ENCODE measurements around the gene ARMH4. TPM values are rescaled to one million over a fixed set of nuclear protein-coding genes. Genes with fewer than 3 reads are reported as not detected.

ARMH4 gene
- total and polyA plus RNA-seq, 5 experiments from 2014 or later = not detected

GRCh38 chr14:58171090-58171489 is 19.1 kb upstream of the ARMH4 start:
- POLR2A ChIA-PET = no interaction called here
- Mint-ChIP-seq H3K4me3 (no peak overlapping the region), H3K4me1 (peaks cover 0 to 3% (median 0%) of the 10 kb centered on the region in 4 donors), H3K9me3 (peaks cover 0 to 5% (median 0%) of the 10 kb centered on the region in 9 donors), H3K27ac (peak overlapping the region in 1 of 10 donors; percentile 30), H3K27me3 (peaks cover 12 to 47% (median 28%) of the 10 kb centered on the region in 5 donors), H3K36me3 (no peaks in the 10 kb centered on the region)
- no peak for DNase-seq
- ATAC-seq = no peak

- Mint-ChIP-seq H3K4me3 (no peak overlapping the region), H3K9me3 (peaks cover 0 to 5% (median 0%) of the 10 kb centered on the region in 9 donors), H3K27me3 (peaks cover 5 to 32% (median 19%) of the 10 kb centered on the region in 5 donors), H3K4me1 (peaks cover 0 to 3% (median 0%) of the 10 kb centered on the region in 4 donors), H3K27ac (no peak overlapping the region), H3K36me3 (no peaks in the 10 kb centered on the region)
- DNase-seq = no peak
- no peak for ATAC-seq
- POLR2A ChIA-PET = no interaction called here
Observed at GRCh38 chr14:58167891-58168290, 15.9 kb upstream of the ARMH4 start.

- ATAC-seq = no peak
- Mint-ChIP-seq H3K27me3 (peaks cover 5 to 32% (median 19%) of the 10 kb centered on the region in 5 donors), H3K4me1 (peaks cover 0 to 3% (median 0%) of the 10 kb centered on the region in 4 donors), H3K36me3 (no peaks in the 10 kb centered on the region), H3K27ac (no peak overlapping the region), H3K4me3 (no peak overlapping the region), H3K9me3 (peaks cover 0 to 5% (median 0%) of the 10 kb centered on the region in 9 donors)
- no peak for DNase-seq
- POLR2A ChIA-PET = interaction anchor here (0.6 kb wide), 1 partner anchor 35 kb away, joined by 3 read pairs; no protein-coding TSS in a partner anchor
Observed at GRCh38 chr14:58167057-58167456, 15.0 kb upstream of the ARMH4 start.

GRCh38 chr14:58166005-58166983 is 14.3 kb upstream of the ARMH4 start:
- H3K4me1 Mint-ChIP-seq = peaks cover 0 to 3% (median 0%) of the 10 kb centered on the region in 4 donors
- no peak overlapping the region for H3K27ac Mint-ChIP-seq
- H3K4me3 Mint-ChIP-seq = no peak overlapping the region
- ATAC-seq (peak; percentile 53 to 59), DNase-seq (peak; percentile 36 to 77 (median 58))
- H3K36me3 Mint-ChIP-seq = no peaks in the 10 kb centered on the region
- peaks cover 0 to 5% (median 0%) of the 10 kb centered on the region in 9 donors for H3K9me3 Mint-ChIP-seq
- H3K27me3 Mint-ChIP-seq = peaks cover 4 to 32% (median 20%) of the 10 kb centered on the region in 5 donors
- POLR2A ChIA-PET = no interaction called here

- ATAC-seq (no peak), DNase-seq (no peak)
- Mint-ChIP-seq H3K4me1 (no peaks in the 10 kb centered on the region), H3K9me3 (no peaks in the 10 kb centered on the region), H3K36me3 (peaks cover 0 to 2% (median 0%) of the 10 kb centered on the region in 3 donors), H3K27me3 (peaks cover 7 to 20% (median 14%) of the 10 kb centered on the region in 5 donors), H3K4me3 (no peak overlapping the region), H3K27ac (no peak overlapping the region)
- POLR2A ChIA-PET = no interaction called here
Observed at GRCh38 chr14:58160561-58160960, 8.5 kb upstream of the ARMH4 start.

- POLR2A ChIA-PET = no interaction called here
- ATAC-seq = peak; percentile 55 to 57
- H3K27me3 Mint-ChIP-seq = peaks cover 27 to 86% (median 49%) of the 10 kb centered on the region in 5 donors
- no peak overlapping the region for H3K27ac Mint-ChIP-seq
- H3K36me3 Mint-ChIP-seq = no peaks in the 10 kb centered on the region
- peak in 3 of 10 donors; percentile 1 to 8 (median 8) for DNase-seq
- peak overlapping the region; percentile 67 to 85 (median 76) for H3K4me3 Mint-ChIP-seq
- no peaks in the 10 kb centered on the region for H3K9me3 Mint-ChIP-seq
- H3K4me1 Mint-ChIP-seq = peaks cover 3 to 19% (median 14%) of the 10 kb centered on the region in 4 donors
Observed at GRCh38 chr14:58151133-58152013, 640 bp downstream of the ARMH4 start.

GRCh38 chr14:58150243-58150805 is 1.7 kb downstream of the ARMH4 start:
- no peaks in the 10 kb centered on the region for H3K9me3 Mint-ChIP-seq
- H3K27me3 Mint-ChIP-seq = peaks cover 26 to 86% (median 47%) of the 10 kb centered on the region in 5 donors
- H3K4me3 Mint-ChIP-seq = peak overlapping the region in 6 of 10 donors; percentile 73 to 85 (median 78)
- H3K36me3 Mint-ChIP-seq = no peaks in the 10 kb centered on the region
- no peak for ATAC-seq
- H3K27ac Mint-ChIP-seq = no peak overlapping the region
- POLR2A ChIA-PET = interaction anchor here (0.6 kb wide), 1 partner anchor 172 kb away, joined by 3 read pairs; no protein-coding TSS in a partner anchor
- no peak for DNase-seq
- peaks cover 3 to 19% (median 14%) of the 10 kb centered on the region in 4 donors for H3K4me1 Mint-ChIP-seq

- Mint-ChIP-seq H3K27me3 (peaks cover 25 to 76% (median 45%) of the 10 kb centered on the region in 5 donors), H3K27ac (no peak overlapping the region)
- no peak for DNase-seq
Observed at GRCh38 chr14:58149196-58149595, 2.8 kb downstream of the ARMH4 start.

GRCh38 chr14:58146399-58146798 is 5.6 kb downstream of the ARMH4 start:
- no peak overlapping the region for H3K27ac Mint-ChIP-seq
- DNase-seq (no peak), ATAC-seq (no peak)
- H3K27me3 Mint-ChIP-seq = peaks cover 18 to 57% (median 28%) of the 10 kb centered on the region in 5 donors
- peaks cover 0 to 8% (median 3%) of the 10 kb centered on the region in 4 donors for H3K4me1 Mint-ChIP-seq
- H3K9me3 Mint-ChIP-seq = no peaks in the 10 kb centered on the region
- H3K36me3 Mint-ChIP-seq = no peaks in the 10 kb centered on the region
- H3K4me3 Mint-ChIP-seq = no peak overlapping the region
- POLR2A ChIA-PET = no interaction called here

More at GRCh38 chr14:58149196-58149595, 2.8 kb downstream of the ARMH4 start:
- POLR2A ChIA-PET = no interaction called here
- H3K9me3 Mint-ChIP-seq = no peaks in the 10 kb centered on the region
- H3K36me3 Mint-ChIP-seq = no peaks in the 10 kb centered on the region
- peaks cover 3 to 19% (median 14%) of the 10 kb centered on the region in 4 donors for H3K4me1 Mint-ChIP-seq
- no peak for ATAC-seq
- H3K4me3 Mint-ChIP-seq = no peak overlapping the region

- POLR2A ChIA-PET = no interaction called here
- no peak for DNase-seq
- no peak overlapping the region for H3K27ac Mint-ChIP-seq
- H3K36me3 Mint-ChIP-seq = no peaks in the 10 kb centered on the region
- H3K9me3 Mint-ChIP-seq = no peaks in the 10 kb centered on the region
- peaks cover 15 to 52% (median 24%) of the 10 kb centered on the region in 5 donors for H3K27me3 Mint-ChIP-seq
- peaks cover 0 to 4% (median 0%) of the 10 kb centered on the region in 4 donors for H3K4me1 Mint-ChIP-seq
- no peak overlapping the region for H3K4me3 Mint-ChIP-seq
- ATAC-seq = no peak
Observed at GRCh38 chr14:58145936-58146335, 6.1 kb downstream of the ARMH4 start.

GRCh38 chr14:58143106-58143505 is 8.9 kb downstream of the ARMH4 start:
- Mint-ChIP-seq H3K27me3 (peaks cover 6 to 24% (median 9%) of the 10 kb centered on the region in 5 donors), H3K9me3 (no peaks in the 10 kb centered on the region), H3K36me3 (no peaks in the 10 kb centered on the region), H3K4me1 (no peaks in the 10 kb centered on the region), H3K4me3 (no peak overlapping the region), H3K27ac (no peak overlapping the region)
- DNase-seq = no peak
- POLR2A ChIA-PET = no interaction called here
- no peak for ATAC-seq

- H3K27me3 Mint-ChIP-seq = peaks cover 2 to 15% (median 6%) of the 10 kb centered on the region in 5 donors
- no peak overlapping the region for H3K4me3 Mint-ChIP-seq
- no peak overlapping the region for H3K27ac Mint-ChIP-seq
- no peak for DNase-seq
- no peaks in the 10 kb centered on the region for H3K36me3 Mint-ChIP-seq
- H3K4me1 Mint-ChIP-seq = no peaks in the 10 kb centered on the region
- ATAC-seq = no peak
- POLR2A ChIA-PET = no interaction called here
- no peaks in the 10 kb centered on the region for H3K9me3 Mint-ChIP-seq
Observed at GRCh38 chr14:58141893-58142292, 10.1 kb downstream of the ARMH4 start.
